Measurements from ENCODE around the gene ANXA8L1. TPM values are rescaled to one million over a fixed set of nuclear protein-coding genes. Genes with fewer than 3 reads are reported as not detected.

ANXA8L1 gene
- total and polyA plus RNA-seq, 2 of the 13 experiments (the other 11 are each of a cell fraction or from before 2014, with no cell fraction given): not detected

- ChIA-PET CTCF (ENCODE audit: low intra/inter-chr PET ratio, low total read pairs) (no interaction called here), POLR2A (no interaction called here)
- DNase-seq (ENCODE audit: low spot score) (no peak), ATAC-seq (no peak), FAIRE-seq (no peak)
- 11% methylated on average over 4 of the region's 4 CpGs for WGBS (ENCODE audit: low lambda C conversion rate)
- no peaks in the 10 kb centered on the region for H3K4me1 ChIP-seq (ENCODE audit: insufficient read depth, low read length)
- no peaks in the 10 kb centered on the region for H4K20me1 ChIP-seq (ENCODE audit: insufficient read depth, low read length)
- H3K36me3 ChIP-seq (replicated peaks in 1 of 2; ENCODE audit: control insufficient read depth in 1 of 2, insufficient read depth in 2 of 2, low read length in 2 of 2): no peaks in the 10 kb centered on the region
- TF ChIP-seq ZNF7 (CRISPR knock-in tag; IDR thresholded peaks at IDR 0.05) (no peak), CHD4 (IDR thresholded peaks at IDR 0.05; ENCODE audit: borderline replicate concordance, low read length) (no peak), ZNF644 (CRISPR knock-in tag; IDR thresholded peaks at IDR 0.05; ENCODE audit: low read depth) (no peak), DMAP1 (CRISPR knock-in tag; IDR thresholded peaks at IDR 0.05) (no peak), ZNF572 (CRISPR knock-in tag; IDR thresholded peaks at IDR 0.05) (no peak), ZMAT3 (CRISPR knock-in tag; conservative IDR thresholded peaks at IDR 0.05) (no peak), ZNF432 (CRISPR knock-in tag; IDR thresholded peaks at IDR 0.05; ENCODE audit: borderline replicate concordance) (no peak), NCOA5 (CRISPR knock-in tag; IDR thresholded peaks at IDR 0.05) (no peak), ZSCAN22 (CRISPR knock-in tag; IDR thresholded peaks at IDR 0.05) (no peak), ZNF737 (CRISPR knock-in tag; IDR thresholded peaks at IDR 0.05; ENCODE audit: borderline replicate concordance) (no peak), XBP1 (CRISPR knock-in tag; IDR thresholded peaks at IDR 0.05) (no peak), ZNF354B (CRISPR knock-in tag; IDR thresholded peaks at IDR 0.05) (no peak), ZNF850 (CRISPR knock-in tag; conservative IDR thresholded peaks at IDR 0.05) (no peak), ZNF546 (CRISPR knock-in tag; conservative IDR thresholded peaks at IDR 0.05) (no peak), HCFC1 (IDR thresholded peaks at IDR 0.05; ENCODE audit: low read depth, low read length) (no peak)
- intact Hi-C loops (cut with micrococcal nuclease; ENCODE audit: unreplicated experiment) (no loop called here), in situ Hi-C loops (cut with HindIII; ENCODE audit: extremely low pct_ligation_motif_present, low pct_unique_long_range_greater_than_20kb) (no loop called here)
- no peak overlapping the region for H3K4me3 ChIP-seq (replicated peaks in 1 of 3; ENCODE audit: insufficient read depth in 1 of 3, low read depth in 2 of 3, low read length in 3 of 3)
- no peak overlapping the region for H2AFZ ChIP-seq (ENCODE audit: low read length)
- no peak overlapping the region for H3K4me2 ChIP-seq (ENCODE audit: low read depth, low read length)
- H3K27me3 ChIP-seq (ENCODE audit: control insufficient read depth in 1 of 2, insufficient read depth in 2 of 2, low read length in 2 of 2): peaks cover 0 to 18% of the 10 kb centered on the region in 2 experiments; a peak in 3 of 5 replicates
- no peaks in the 10 kb centered on the region for H3K79me2 ChIP-seq (ENCODE audit: insufficient read depth, low read length)
- BruUV-seq (replicated peaks): no TSS peak
- no peak overlapping the region for H3K9ac ChIP-seq (ENCODE audit: insufficient read depth, low read depth, low read length)
- no peaks in the 10 kb centered on the region for H3K9me3 ChIP-seq (ENCODE audit: low read length)
- H3K27ac ChIP-seq (ENCODE audit: extremely low read length, insufficient read depth, low read length): no peak overlapping the region
Measured at GRCh38 chr10:46326971-46327370, 48.6 kb upstream of the ANXA8L1 start.

Data from HepG2 (cell line).